ENCODE data around the gene CARM1.
"Not testable (repeated sequence)": the region's sequence is repeated elsewhere in the genome, so short reads cannot be mapped to it uniquely, and the experiment has no call there.

The CARM1 gene

GRCh38 chr19:10872546-10873107 is 1.3 kb downstream of the CARM1 start:
- DNase-seq (ENCODE audit: low read depth in 2 of 2): no peak

GRCh38 chr19:10874024-10874423 is 2.7 kb downstream of the CARM1 start:
- DNase-seq (ENCODE audit: low read depth in 2 of 2): no peak

- DNase-seq (ENCODE audit: low read depth in 2 of 2): no peak
Measured at GRCh38 chr19:10876459-10877240, 5.3 kb downstream of the CARM1 start.

GRCh38 chr19:10877608-10878007 is 6.3 kb downstream of the CARM1 start:
- DNase-seq (ENCODE audit: low read depth in 2 of 2): not testable (repeated sequence)

- no peak for DNase-seq (ENCODE audit: low read depth in 2 of 2)
Measured at GRCh38 chr19:10878253-10878652, 6.9 kb downstream of the CARM1 start.

GRCh38 chr19:10881403-10882107 is 10.2 kb downstream of the CARM1 start:
- DNase-seq (ENCODE audit: low read depth in 2 of 2): no peak

- no peak for DNase-seq (ENCODE audit: low read depth in 2 of 2)
Measured at GRCh38 chr19:10882108-10882457, 10.7 kb downstream of the CARM1 start.

GRCh38 chr19:10884274-10884673 is 12.9 kb downstream of the CARM1 start:
- DNase-seq (ENCODE audit: low read depth in 2 of 2): no peak

- DNase-seq (ENCODE audit: low read depth in 2 of 2): no peak
Measured at GRCh38 chr19:10885201-10886169, 14.1 kb downstream of the CARM1 start.

GRCh38 chr19:10887616-10888367 is 16.4 kb downstream of the CARM1 start:
- no peak for DNase-seq (ENCODE audit: low read depth in 2 of 2)

GRCh38 chr19:10888421-10888866 is 17.1 kb downstream of the CARM1 start:
- DNase-seq (ENCODE audit: low read depth in 2 of 2): no peak

GRCh38 chr19:10889880-10890279 is 18.5 kb downstream of the CARM1 start:
- DNase-seq (ENCODE audit: low read depth in 2 of 2): no peak

GRCh38 chr19:10891405-10892086 is 20.2 kb downstream of the CARM1 start:
- DNase-seq (ENCODE audit: low read depth in 2 of 2): no peak

- no peak for DNase-seq (ENCODE audit: low read depth in 2 of 2)
Measured at GRCh38 chr19:10892256-10892655, 20.9 kb downstream of the CARM1 start.

- no peak for DNase-seq (ENCODE audit: low read depth in 2 of 2)
Measured at GRCh38 chr19:10894911-10895213, 23.5 kb downstream of the CARM1 start.

- no peak for DNase-seq (ENCODE audit: low read depth in 2 of 2)
Measured at GRCh38 chr19:10895363-10895762, 24.0 kb downstream of the CARM1 start.

GRCh38 chr19:10895920-10896319 is 24.6 kb downstream of the CARM1 start:
- DNase-seq (ENCODE audit: low read depth in 2 of 2): no peak

GRCh38 chr19:10896851-10897526 is 25.6 kb downstream of the CARM1 start:
- no peak for DNase-seq (ENCODE audit: low read depth in 2 of 2)

- DNase-seq (ENCODE audit: low read depth in 2 of 2): no peak
Measured at GRCh38 chr19:10898633-10899032, 27.3 kb downstream of the CARM1 start.

GRCh38 chr19:10899151-10899653 is 27.8 kb downstream of the CARM1 start:
- DNase-seq (ENCODE audit: low read depth in 2 of 2): no peak
